ENCODE data around the gene ELAVL1.
"Not testable (repeated sequence)": the region's sequence is repeated elsewhere in the genome, so short reads cannot be mapped to it uniquely, and the experiment has no call there.

ELAVL1 gene

GRCh38 chr19:7920519-7921301, 84.7 kb downstream of the ELAVL1 start:
- peak; percentile 90 for DNase-seq

- peak; percentile 90 for DNase-seq
Observed at GRCh38 chr19:7919610-7920518, 85.6 kb downstream of the ELAVL1 start, which contains the start of gene SNAPC2. Gene SNAPC2, plus strand, starts transcription at chr19:7920338. Its CDS starts 29 bp downstream, at chr19:7920367.

- DNase-seq = no peak
Observed at GRCh38 chr19:7918615-7919421, 86.6 kb downstream of the ELAVL1 start.

GRCh38 chr19:7918062-7918614, 87.3 kb downstream of the ELAVL1 start:
- DNase-seq = not testable (repeated sequence)

- peak; percentile 22 for DNase-seq
Observed at GRCh38 chr19:7917267-7918061, 88.0 kb downstream of the ELAVL1 start.

- DNase-seq = no peak
Observed at GRCh38 chr19:7916955-7917266, 88.5 kb downstream of the ELAVL1 start.

GRCh38 chr19:7916103-7916954, 89.1 kb downstream of the ELAVL1 start:
- DNase-seq = peak; percentile 2

GRCh38 chr19:7915250-7916102, 90.0 kb downstream of the ELAVL1 start:
- peak; percentile 3 for DNase-seq

GRCh38 chr19:7914598-7915045, 90.8 kb downstream of the ELAVL1 start, which contains the start of gene TGFBR3L:
Gene TGFBR3L, plus strand, starts transcription at chr19:7914830.
- no peak for DNase-seq

GRCh38 chr19:7914099-7914498, 91.3 kb downstream of the ELAVL1 start:
- DNase-seq = no peak

GRCh38 chr19:7913652-7914051, 91.8 kb downstream of the ELAVL1 start:
- DNase-seq = no peak

GRCh38 chr19:7912697-7913564, 92.5 kb downstream of the ELAVL1 start:
- no peak for DNase-seq

- DNase-seq = no peak
Observed at GRCh38 chr19:7912144-7912696, 93.2 kb downstream of the ELAVL1 start.

- DNase-seq = no peak
Observed at GRCh38 chr19:7911508-7912143, 93.8 kb downstream of the ELAVL1 start.

- no peak for DNase-seq
Observed at GRCh38 chr19:7910321-7911161, 94.9 kb downstream of the ELAVL1 start.

- DNase-seq = no peak
Observed at GRCh38 chr19:7909471-7910067, 95.9 kb downstream of the ELAVL1 start.
